Aorta (tissue), 5 donors: ENCODE measurements around the gene NAA60. TPM values are rescaled to one million over a fixed set of nuclear protein-coding genes. Genes with fewer than 3 reads are reported as not detected.
A peak's percentile ranks its signal among the peaks of the same experiment; 100 is the strongest.

ENCODE experiments used
- ATAC-seq: fragments of 200-7000 bp; cut with Tn5 transposase; one replicate; pipeline ENCODE4 v1.9.1; 2022; ENCODE audit warnings: moderate library complexity; ENCODE audit not compliant: low FRiP score
- DNase-seq, 2 donors: peaks; one replicate each; pipeline ENCODE4 v3.0.0-alpha.2; 2020
- H3K27ac ChIP-seq, 2 donors: one replicate each; pipeline ENCODE4 v1.5.1; 2013; ENCODE audit warnings: low read length in 2 of 2, mild to moderate bottlenecking in 2 of 2, moderate library complexity in 2 of 2, control low read depth in 1 of 2, inconsistent platforms in 1 of 2, low read depth in 1 of 2
- H3K27me3 ChIP-seq, 2 donors: one replicate each; pipeline ENCODE4 v1.6.1; 2013; ENCODE audit warnings: control low read depth in 1 of 2, low read length in 1 of 2, mild to moderate bottlenecking in 1 of 2, moderate library complexity in 1 of 2; ENCODE audit not compliant: insufficient read depth in 2 of 2, control insufficient read depth in 1 of 2
- H3K36me3 ChIP-seq, 2 donors: one replicate each; pipeline ENCODE4 v1.6.1; 2013; ENCODE audit warnings: control low read depth in 1 of 2, low read length in 1 of 2, mild to moderate bottlenecking in 1 of 2; ENCODE audit not compliant: insufficient read depth in 2 of 2, control insufficient read depth in 1 of 2
- H3K4me1 ChIP-seq, 2 donors: one replicate each; pipeline ENCODE4 v1.6.1; 2013; ENCODE audit warnings: low read length in 2 of 2, control low read depth in 1 of 2, mild to moderate bottlenecking in 1 of 2, moderate library complexity in 1 of 2; ENCODE audit not compliant: insufficient read depth in 2 of 2, control insufficient read depth in 1 of 2
- H3K4me3 ChIP-seq, 2 donors: one replicate each; pipeline ENCODE4 v1.5.1; 2013; ENCODE audit warnings: low read length in 2 of 2, control low read depth in 1 of 2, mild to moderate bottlenecking in 1 of 2
- H3K9me3 ChIP-seq: one replicate; pipeline ENCODE4 v1.6.1; 2013; ENCODE audit warnings: mild to moderate bottlenecking, low read length; ENCODE audit not compliant: control insufficient read depth
- WGBS, 2 donors: extraction: QIAGEN DNeasy Blood & Tissue Kit; methylation state at CpG; one replicate each; pipeline ENCODE4 v1.1.7; 2013; 5-methylcytosine and 5-hydroxymethylcytosine counted together
- intact Hi-C, 2 donors: fragments of 100-400 bp; cut with DNase I; formaldehyde crosslinking; loops; one replicate each; pipeline versions ENCODE4 v1.14.2 to v1.15.0; 2022
- polyA plus RNA-seq, 2 donors: library from polyadenylated mRNA; stranded (reverse); fragments of 200-250 nt; gene quantifications; one replicate each; pipeline ENCODE4 v1.2.3, GENCODE V29; 2013
- total RNA-seq, 2 donors: library from RNA; stranded (reverse); fragmentation: NEBNext Ultra II Directional; extraction: Animal tissue kit (Norgen Biotek cat#: 25700); gene quantifications; one replicate each; pipeline ENCODE4 v1.2.1, GENCODE V29; 2021
- donor health status: healthy with polysubstance abuse.
- donor health status: Bipolar disorder and iron deficiency.
- donor health status: DM: no; HTN: no; CAD: no.
- donor health status: DM: no; HTN: no; CAD: no.
- donor health status: DM: yes; HTN: yes; CAD: no.

The NAA60 gene
- total and polyA plus RNA-seq, 4 donors = 20.2 to 47.5 (median 35.7) TPM

GRCh38 chr16:3476409-3476808 lies 32.9 kb downstream of the NAA60 start:
- intact Hi-C loops = no loop called here
- WGBS, 2 donors = 90 to 95% methylated on average over 3 of the region's 3 CpGs
- Histone ChIP-seq H3K9me3 (no peaks in the 10 kb centered on the region), H3K27me3 (no peaks in the 10 kb centered on the region), H3K27ac (no peak overlapping the region), H3K4me3 (no peak overlapping the region), H3K4me1 (no peaks in the 10 kb centered on the region), H3K36me3 (peaks cover 0 to 6% of the 10 kb centered on the region in 2 donors)
- ATAC-seq (no peak), DNase-seq (no peak)

- DNase-seq (no peak), ATAC-seq (no peak)
- no peaks in the 10 kb centered on the region for H3K9me3 ChIP-seq
- intact Hi-C loops = no loop called here
- no peaks in the 10 kb centered on the region for H3K27me3 ChIP-seq
- H3K4me3 ChIP-seq = no peak overlapping the region
- peaks cover 0 to 10% of the 10 kb centered on the region in 2 donors for H3K36me3 ChIP-seq
- no peak overlapping the region for H3K27ac ChIP-seq
- 82% methylated on average over 11 of the region's 11 CpGs for WGBS, 2 donors
- no peaks in the 10 kb centered on the region for H3K4me1 ChIP-seq
These were observed 34.9 kb downstream of the NAA60 start for GRCh38 chr16:3478242-3478925.

GRCh38 chr16:3479654-3480216 lies 36.3 kb downstream of the NAA60 start:
- WGBS, 2 donors = 79 to 81% methylated on average over 12 of the region's 12 CpGs
- Histone ChIP-seq H3K27me3 (no peaks in the 10 kb centered on the region), H3K9me3 (no peaks in the 10 kb centered on the region), H3K27ac (no peak overlapping the region), H3K4me3 (no peak overlapping the region), H3K4me1 (no peaks in the 10 kb centered on the region), H3K36me3 (peaks cover 0 to 14% of the 10 kb centered on the region in 2 donors)
- ATAC-seq (no peak), DNase-seq (no peak)
- intact Hi-C loops = no loop called here

- no peaks in the 10 kb centered on the region for H3K9me3 ChIP-seq
- ATAC-seq = no peak
- H3K27me3 ChIP-seq = no peaks in the 10 kb centered on the region
- WGBS, 2 donors = 58 to 63% methylated on average over 18 of the region's 18 CpGs
- intact Hi-C loops = no loop called here
- no peak for DNase-seq
- H3K36me3 ChIP-seq = peaks cover 0 to 18% of the 10 kb centered on the region in 2 donors
- H3K27ac ChIP-seq = no peak overlapping the region
- H3K4me3 ChIP-seq = no peak overlapping the region
- H3K4me1 ChIP-seq = no peaks in the 10 kb centered on the region
These were observed 37.6 kb downstream of the NAA60 start for GRCh38 chr16:3480901-3481695.

- Histone ChIP-seq H3K4me1 (no peaks in the 10 kb centered on the region), H3K4me3 (no peak overlapping the region), H3K27ac (no peak overlapping the region), H3K36me3 (peaks cover 0 to 18% of the 10 kb centered on the region in 2 donors), H3K27me3 (no peaks in the 10 kb centered on the region), H3K9me3 (no peaks in the 10 kb centered on the region)
- DNase-seq (no peak), ATAC-seq (no peak)
- WGBS, 2 donors = 91 to 92% methylated on average over 32 of the region's 32 CpGs
- intact Hi-C loops = no loop called here
These were observed 38.5 kb downstream of the NAA60 start for GRCh38 chr16:3481696-3482658.

- Histone ChIP-seq H3K36me3 (peaks cover 0 to 18% of the 10 kb centered on the region in 2 donors), H3K4me3 (no peak overlapping the region), H3K27ac (no peak overlapping the region), H3K27me3 (no peaks in the 10 kb centered on the region), H3K9me3 (no peaks in the 10 kb centered on the region), H3K4me1 (no peaks in the 10 kb centered on the region)
- ATAC-seq = no peak
- intact Hi-C loops = no loop called here
- peak; percentile 7 to 51 for DNase-seq
- 91 to 92% methylated on average over 18 of the region's 18 CpGs for WGBS, 2 donors
These were observed 39.3 kb downstream of the NAA60 start for GRCh38 chr16:3482659-3483241.

GRCh38 chr16:3484318-3485096 lies 41.0 kb downstream of the NAA60 start:
- H3K4me3 ChIP-seq = no peak overlapping the region
- H3K27ac ChIP-seq = no peak overlapping the region
- WGBS, 2 donors = 88 to 89% methylated on average over 30 of the region's 30 CpGs
- peaks cover 0 to 16% of the 10 kb centered on the region in 2 donors for H3K36me3 ChIP-seq
- DNase-seq (peak; percentile 33 to 53), ATAC-seq (no peak)
- H3K27me3 ChIP-seq = no peaks in the 10 kb centered on the region
- intact Hi-C loops = no loop called here
- H3K9me3 ChIP-seq = no peaks in the 10 kb centered on the region
- no peaks in the 10 kb centered on the region for H3K4me1 ChIP-seq
